A549 (cell line): ENCODE data around the gene CDC14B. TPM values are rescaled to one million over a fixed set of nuclear protein-coding genes. Genes with fewer than 3 reads are reported as not detected.
"Not testable (repeated sequence)": the region's sequence is repeated elsewhere in the genome, so short reads cannot be mapped to it uniquely, and the experiment has no call there.

ENCODE experiments used
- ATAC-seq, 2 experiments: fragments of 200-7000 bp in 1 of 2; fragments of >200 bp in 1 of 2; cut with Nextera tagmentation in 1 of 2; cut with Tn5 transposase in 1 of 2; 3 replicates each; pipeline versions ENCODE4 v1.8.0 to v1.9.1; 2018 to 2020; ENCODE audit warnings: mild to moderate bottlenecking in 1 of 2, moderate library complexity in 1 of 2
- CTCF ChIA-PET: fragments of 300-600 bp; sonication (Branson Sonifier 250); formaldehyde crosslinking; extraction: SDS; loops from one replicate; lab custom pipeline; 2021; ENCODE audit warnings: antibody characterized with exemption, inconsistent platforms; lab: Yijun Ruan, JAX
- POLR2A ChIA-PET: fragments of 350-600 bp; formaldehyde crosslinking; extraction: SDS; loops from one replicate; lab custom pipeline; 2021; ENCODE audit warnings: antibody characterized with exemption, inconsistent platforms; lab: Yijun Ruan, JAX
- DNase-seq, 2 experiments: peaks; one replicate each; pipeline versions ENCODE4 v3.0.0 to v3.0.0-alpha.2; 2011 to 2016; ENCODE audit warnings: low read depth in 1 of 2, low spot score in 1 of 2
- FAIRE-seq: peaks from 2 replicates; lab custom pipeline; 2011; peaks lifted over from hg19 to GRCh38; lab: Jason Lieb, UNC
- H3K27ac ChIP-seq, 2 experiments: fragments of >200 bp; sonication (Bioruptor Twin); formaldehyde crosslinking; 3 replicates each; pipeline ENCODE4 v1.5.1; 2016 to 2017
- H3K4me1 ChIP-seq: fragments of >200 bp; sonication (Bioruptor Twin); formaldehyde crosslinking; 3 replicates; pipeline ENCODE4 v1.6.1; 2016
- H3K4me2 ChIP-seq: fragments of >200 bp; sonication (Bioruptor Twin); formaldehyde crosslinking; 3 replicates; pipeline ENCODE4 v1.6.1; 2016
- H3K4me3 ChIP-seq: fragments of >200 bp; sonication (Bioruptor Twin); formaldehyde crosslinking; 3 replicates; pipeline ENCODE4 v1.5.1; 2016
- H3K9me3 ChIP-seq: fragments of >200 bp; sonication (Bioruptor Twin); formaldehyde crosslinking; 3 replicates; pipeline ENCODE4 v1.6.1; 2016
- ATOH8 ChIP-seq: fragments of 250-450 bp; sonication (Bioruptor Pico); IDR thresholded peaks from 2 replicates; pipeline ENCODE4 v1.5.0; 2020; ENCODE audit warnings: low read depth, mild to moderate bottlenecking, moderate library complexity
- CHD4 ChIP-seq: fragments of 200-600 bp; sonication (generic); IDR thresholded peaks from 2 replicates; pipeline ENCODE4 v1.6.1; 2016; ENCODE audit warnings: antibody characterized with exemption, mild to moderate bottlenecking, borderline replicate concordance
- CTCF ChIP-seq: fragments of >200 bp; sonication (Bioruptor Twin); formaldehyde crosslinking; IDR thresholded peaks from 3 replicates; pipeline ENCODE4 v1.5.1; 2016
- E2F6 ChIP-seq: IDR thresholded peaks from 2 replicates; pipeline ENCODE4 v1.6.1; 2012; ENCODE audit warnings: low read depth, borderline replicate concordance
- EHF ChIP-seq: fragments of 250-450 bp; sonication (Bioruptor Pico); IDR thresholded peaks from 2 replicates; pipeline ENCODE4 v1.5.0; 2020; ENCODE audit warnings: mild to moderate bottlenecking
- JUN ChIP-seq, 2 experiments: fragments of >200 bp; sonication (Bioruptor Twin); formaldehyde crosslinking; IDR thresholded peaks; 2 replicates in 1 of 2; 3 replicates in 1 of 2; pipeline ENCODE4 v1.6.1; 2016 to 2017
- MAFK ChIP-seq: fragments of 450-650 bp; IDR thresholded peaks from 2 replicates; pipeline ENCODE4 v1.6.1; 2014; ENCODE audit not compliant: partially characterized antibody
- PHF8 ChIP-seq: fragments of 200-600 bp; sonication (generic); IDR thresholded peaks from 2 replicates; pipeline ENCODE4 v1.6.1; 2016; ENCODE audit warnings: low read depth, mild to moderate bottlenecking, antibody characterized with exemption, moderate library complexity, borderline replicate concordance
- POLR2A ChIP-seq: IDR thresholded peaks from 2 replicates; pipeline ENCODE4 v1.6.1; 2012; ENCODE audit warnings: mild to moderate bottlenecking, low read length
- RAD21 ChIP-seq, 2 experiments: fragments of >200 bp in 1 of 2; sonication (Bioruptor Twin) in 1 of 2; formaldehyde crosslinking in 1 of 2; IDR thresholded peaks in 1 of 2; conservative IDR thresholded peaks in 1 of 2; 2 replicates in 1 of 2; 3 replicates in 1 of 2; pipeline ENCODE4 v1.6.1; 2012 to 2018; ENCODE audit warnings: inconsistent platforms in 1 of 2
- RCOR1 ChIP-seq: fragments of 150-350 bp; IDR thresholded peaks from 2 replicates; pipeline ENCODE4 v1.6.1; 2014; ENCODE audit warnings: antibody characterized with exemption, low read length, low read depth
- RNF2 ChIP-seq: fragments of 200-600 bp; sonication (generic); IDR thresholded peaks from 2 replicates; pipeline ENCODE4 v1.6.1; 2016; ENCODE audit warnings: low read depth, mild to moderate bottlenecking, antibody characterized with exemption, moderate library complexity, borderline replicate concordance
- SMC3 ChIP-seq: fragments of >200 bp; sonication (Bioruptor Twin); formaldehyde crosslinking; IDR thresholded peaks from 3 replicates; pipeline ENCODE4 v1.6.1; 2018; ENCODE audit warnings: inconsistent platforms
- TFCP2L1 ChIP-seq: fragments of 250-450 bp; sonication (Bioruptor Pico); IDR thresholded peaks from 2 replicates; pipeline ENCODE4 v1.5.0; 2021; ENCODE audit warnings: mild to moderate bottlenecking
- USF2 ChIP-seq: fragments of 450-650 bp; IDR thresholded peaks from 2 replicates; pipeline ENCODE4 v1.6.1; 2014; ENCODE audit warnings: antibody characterized with exemption
- ZC3H11A ChIP-seq: fragments of 450-650 bp; IDR thresholded peaks from 2 replicates; pipeline ENCODE4 v1.6.1; 2014; ENCODE audit warnings: antibody characterized with exemption, mild to moderate bottlenecking
- ZNF302 ChIP-seq: fragments of 250-450 bp; sonication (Bioruptor Pico); IDR thresholded peaks from 2 replicates; pipeline ENCODE4 v1.9.0; 2021; ENCODE audit warnings: inconsistent platforms, mild to moderate bottlenecking, moderate library complexity
- WGBS: methylation state at CpG from one replicate; pipeline ENCODE4 v1.1.6; 2017; ENCODE audit errors: missing lambda C conversion rate; 5-methylcytosine and 5-hydroxymethylcytosine counted together
- polyA plus RNA-seq, 4 experiments: library from polyadenylated mRNA; depleted of rRNA in 3 of 4; stranded (reverse); fragments of >200 nt; fragmentation: RNase III in 1 of 4; extraction: RNeasy Plus Mini Kit Qiagen cat#74134 plus additional on column Dnase treatment in 1 of 4; gene quantifications; 2 replicates in 3 of 4; 3 replicates in 1 of 4; pipeline ENCODE4 v1.2.3, GENCODE V29; 2011 to 2017

Gene CDC14B
- polyA plus RNA-seq, 2 of the 4 experiments (the other 2 are of a cell fraction), result 9.9 to 17.3 TPM

GRCh38 chr9:96667363-96667728 is 47.7 kb upstream of the CDC14B start (continued):
- TF ChIP-seq CTCF (no peak), E2F6 (no peak), JUN (IDR thresholded peaks at IDR 0.05) (no peak)

- H3K4me2 ChIP-seq, H3K27ac ChIP-seq, H3K9me3 ChIP-seq, POLR2A ChIA-PET, FAIRE-seq, H3K4me3 ChIP-seq, H3K4me1 ChIP-seq: not testable (repeated sequence)
- TF ChIP-seq SMC3, result peak; percentile 48; the same call in 2 of the 3 replicates
- peak; percentile 63 for TF ChIP-seq CTCF
- TF ChIP-seq RAD21 (conservative IDR thresholded peaks at IDR 0.05 in 1 of 2, IDR thresholded peaks at IDR 0.05 in 1 of 2), result peak; percentile 63 to 75
- peak; percentile 14 to 77 for DNase-seq
- ATAC-seq, result peak; percentile 24 to 74; a peak in 3 of 6 replicates
- 40% methylated on average over 13 of the region's 15 CpGs for WGBS
- CTCF ChIA-PET, result interaction anchor here (0.6 to 1.6 kb wide), 7 partner anchors 16 to 1100 kb away, joined by 3 to 8 read pairs (median 3); partner anchors contain the start of gene HABP4
Observed at GRCh38 chr9:96666653-96667362, 47.2 kb upstream of the CDC14B start.

GRCh38 chr9:96665789-96666188 is 46.1 kb upstream of the CDC14B start:
- DNase-seq, result no peak
- no peak overlapping the region for H3K4me2 ChIP-seq
- FAIRE-seq, result no peak
- no peak overlapping the region for H3K4me3 ChIP-seq
- H3K27ac ChIP-seq, result no peak overlapping the region
- ChIA-PET CTCF (interaction anchor here (1.0 to 1.6 kb wide), 3 partner anchors 17 to 348 kb away, joined by 3 to 8 read pairs (median 6); no protein-coding TSS in a partner anchor), POLR2A (no interaction called here)
- TF ChIP-seq MAFK (peak; percentile 52), TFCP2L1 (no peak)
- peaks cover 4% of the 10 kb centered on the region; the same call in 1 of the 3 replicates for H3K9me3 ChIP-seq
- WGBS, result 82% methylated on average over 6 of the region's 6 CpGs
- no peak for ATAC-seq
- H3K4me1 ChIP-seq, result no peaks in the 10 kb centered on the region

- Histone ChIP-seq H3K27ac (no peak overlapping the region), H3K4me2 (no peak overlapping the region), H3K4me3 (no peak overlapping the region), H3K9me3 (no peaks in the 10 kb centered on the region), H3K4me1 (no peaks in the 10 kb centered on the region)
- 88% methylated on average over 20 of the region's 20 CpGs for WGBS
- ChIA-PET POLR2A (no interaction called here), CTCF (interaction anchor here (0.6 kb wide), 1 partner anchor 290 kb away, joined by 3 read pairs; no protein-coding TSS in a partner anchor)
- FAIRE-seq, result no peak
- ATAC-seq, result no peak
- DNase-seq, result no peak
- TF ChIP-seq EHF (no peak), POLR2A (no peak), ZC3H11A (no peak), ZNF302 (CRISPR knock-in tag) (no peak), CHD4 (no peak), JUN (IDR thresholded peaks at IDR 0.05) (no peak), USF2 (no peak), ATOH8 (CRISPR knock-in tag) (no peak), E2F6 (no peak), PHF8 (no peak), RNF2 (no peak), TFCP2L1 (no peak), RCOR1 (no peak)
Observed at GRCh38 chr9:96663506-96664120, 44.0 kb upstream of the CDC14B start.
